Activated CD4-positive, CD25-positive, alpha-beta regulatory T cell treated with anti-CD3 and anti-CD28 coated beads, Interleukin-2, amount 50 U/mL, for 72 hours (primary cell): ENCODE results near the gene TOMM70.

Experiments used
- DNase-seq: peaks from one replicate; pipeline ENCODE4 v3.0.0; 2021

TOMM70 gene

DNA sequence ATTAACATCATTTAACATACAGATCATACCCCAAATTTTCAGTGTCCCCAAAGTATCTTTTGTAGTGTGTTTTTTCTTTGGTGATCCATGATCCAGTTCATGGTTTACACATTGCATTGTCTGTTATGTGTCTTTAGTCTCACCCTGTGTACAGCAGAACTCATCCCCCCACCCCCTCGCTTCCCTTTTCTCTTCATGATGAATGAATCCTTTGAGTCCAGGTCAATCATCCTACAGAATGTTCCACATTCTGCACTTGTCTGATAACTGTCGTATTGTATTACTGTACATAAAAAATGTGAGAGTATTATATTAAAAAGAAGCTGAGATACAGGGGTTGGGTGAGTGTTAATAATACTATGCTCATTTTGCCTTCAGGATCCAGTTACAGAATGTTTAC is 80.9 kb downstream of the TOMM70 start:
- no peak for DNase-seq

DNA sequence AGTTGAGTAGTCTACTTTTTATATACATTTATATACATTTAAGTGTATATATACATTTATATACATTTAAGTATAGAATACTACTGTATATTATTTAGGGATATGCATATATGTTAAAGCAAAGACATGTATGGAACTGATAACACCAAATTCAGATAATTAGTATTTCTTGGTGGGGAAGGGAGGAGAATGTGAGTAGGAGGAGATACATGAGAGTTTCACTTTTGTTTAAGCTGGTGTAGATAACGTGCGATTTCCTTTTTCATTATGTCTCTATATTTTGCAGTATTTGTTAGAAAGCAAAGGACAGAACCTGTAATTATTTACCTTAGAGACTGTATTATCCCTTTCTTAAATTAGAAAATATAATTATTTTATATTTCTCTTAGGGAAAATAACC is 83.0 kb downstream of the TOMM70 start:
- DNase-seq: no peak

DNA sequence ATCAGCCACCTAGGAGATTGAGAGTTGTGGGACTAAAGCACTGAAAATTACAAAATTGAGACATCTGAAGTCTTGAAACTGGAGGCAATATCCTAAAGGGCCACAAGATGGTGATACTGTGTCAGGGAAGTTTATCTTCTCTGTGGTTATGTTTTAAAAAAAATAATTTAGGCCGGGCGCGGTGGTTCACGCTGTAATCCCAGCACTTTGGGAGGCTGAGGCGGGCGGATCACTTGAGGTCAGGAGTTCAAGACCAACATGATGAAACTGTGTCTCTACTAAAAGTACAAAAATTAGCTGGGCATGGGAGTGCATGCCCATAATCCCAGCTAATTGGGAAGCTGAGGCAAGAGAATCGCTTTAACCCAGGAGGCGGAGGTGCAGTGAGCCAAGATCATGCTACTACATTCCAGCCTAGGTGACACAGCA is 84.2 kb downstream of the TOMM70 start:
- no peak for DNase-seq
